ENCODE results near the gene PDIA6.
A peak's percentile ranks its signal among the peaks of the same experiment; 100 is the strongest.
"Not testable (repeated sequence)": the region's sequence is repeated elsewhere in the genome, so short reads cannot be mapped to it uniquely, and the experiment has no call there.

Gene PDIA6

GRCh38 chr2:10833021-10833420, 20.4 kb upstream of the PDIA6 start:
- no peak for DNase-seq (ENCODE audit: low spot score)

- peak; percentile 91 for DNase-seq (ENCODE audit: low spot score)
Measured at GRCh38 chr2:10832203-10832936, 19.8 kb upstream of the PDIA6 start.

DNA sequence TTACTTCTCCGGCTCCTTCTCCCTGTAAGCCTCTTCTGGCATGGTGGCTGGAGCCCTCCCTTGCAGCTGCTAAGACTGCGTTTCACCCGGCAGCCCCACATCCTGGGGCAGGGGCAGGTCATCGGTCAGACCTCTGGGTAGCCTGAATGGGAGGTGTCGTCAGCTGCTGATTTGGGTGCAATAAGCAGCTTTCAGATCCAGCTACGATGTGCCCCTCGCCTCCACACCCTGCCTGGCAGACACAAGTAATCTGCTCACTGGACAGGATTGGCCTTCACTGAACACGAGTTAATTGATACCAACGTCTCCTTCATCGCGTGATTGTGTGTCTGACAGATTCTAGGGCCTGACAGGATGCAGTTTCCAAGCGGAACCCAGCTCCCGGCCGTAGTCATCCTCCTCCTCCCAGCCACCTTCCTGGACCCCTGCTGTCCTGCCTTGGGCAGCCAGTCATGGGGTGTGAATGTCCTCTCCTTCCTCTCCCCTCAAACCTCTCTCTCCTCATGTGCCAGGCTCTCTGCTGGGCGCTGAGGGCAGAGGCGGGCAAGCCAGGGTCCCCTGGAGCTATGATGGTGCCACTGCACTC, 18.9 kb upstream of the PDIA6 start:
- no peak for DNase-seq (ENCODE audit: low spot score)

- DNase-seq (ENCODE audit: low spot score) = no peak
Measured at GRCh38 chr2:10830641-10831399, 18.2 kb upstream of the PDIA6 start.

DNA sequence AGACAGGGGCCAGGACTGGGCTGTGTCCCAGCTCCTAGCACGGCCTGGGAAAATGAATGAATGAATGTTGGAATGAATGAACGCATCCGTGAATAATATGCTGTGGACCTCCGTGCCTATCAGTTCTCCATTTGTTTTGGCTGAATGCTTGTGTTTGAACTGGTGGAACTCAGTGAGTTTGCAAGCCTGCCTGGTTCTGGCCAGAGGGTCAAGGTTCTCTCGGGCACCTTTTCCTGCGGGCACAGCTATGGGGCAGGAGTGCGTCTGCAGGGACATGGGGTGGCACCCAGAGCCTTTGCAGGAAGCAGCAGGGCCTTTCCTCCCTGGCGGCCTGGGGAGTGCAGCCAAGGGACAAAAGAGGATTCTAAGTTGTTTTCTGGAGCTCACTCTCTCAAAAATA, 17.6 kb upstream of the PDIA6 start:
- DNase-seq (ENCODE audit: low spot score) = no peak

DNA sequence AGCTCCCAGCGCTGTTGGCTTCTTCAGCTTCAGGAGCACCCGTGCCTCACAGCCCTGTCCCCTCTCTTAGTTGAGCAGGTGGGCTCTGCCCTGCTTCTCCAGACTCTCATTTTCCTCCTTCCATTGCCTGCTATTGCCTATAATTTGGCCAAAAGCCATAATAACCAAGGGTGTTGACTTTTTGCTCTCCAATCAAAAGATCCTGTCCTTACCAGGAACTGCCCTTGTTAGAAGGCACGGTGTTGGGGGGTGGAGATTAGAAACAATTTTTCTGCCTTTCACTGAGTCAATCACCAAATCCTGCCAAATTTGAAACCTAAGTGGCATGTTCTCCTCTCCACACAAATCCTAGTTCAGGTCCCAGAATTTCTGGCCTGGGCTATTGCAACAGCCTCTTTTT, 16.7 kb upstream of the PDIA6 start:
- DNase-seq (ENCODE audit: low spot score) = no peak

- no peak for DNase-seq (ENCODE audit: low spot score)
Measured at GRCh38 chr2:10828346-10828745, 15.8 kb upstream of the PDIA6 start.

DNA sequence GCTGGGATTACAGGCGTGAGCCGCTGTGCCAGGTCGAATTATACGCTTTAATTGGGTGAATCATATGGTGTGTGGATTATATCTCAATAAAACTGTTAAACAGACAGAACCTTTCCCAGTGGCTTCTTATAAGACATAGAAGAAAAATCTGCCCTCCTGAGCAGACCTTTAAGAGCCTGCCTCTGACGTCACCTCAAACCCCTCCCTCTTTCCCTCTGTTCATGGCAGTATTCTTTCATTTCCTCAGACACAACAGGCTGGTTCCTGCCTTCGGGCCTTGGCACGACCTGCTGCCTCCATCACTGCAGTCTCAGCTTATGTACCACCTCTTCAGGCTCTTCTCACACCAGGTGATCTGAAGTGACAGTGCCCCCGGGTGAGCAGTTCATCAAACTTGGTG, 14.0 kb upstream of the PDIA6 start:
- DNase-seq (ENCODE audit: low spot score) = no peak

GRCh38 chr2:10826026-10826425, 13.4 kb upstream of the PDIA6 start:
- DNase-seq (ENCODE audit: low spot score) = no peak

DNA sequence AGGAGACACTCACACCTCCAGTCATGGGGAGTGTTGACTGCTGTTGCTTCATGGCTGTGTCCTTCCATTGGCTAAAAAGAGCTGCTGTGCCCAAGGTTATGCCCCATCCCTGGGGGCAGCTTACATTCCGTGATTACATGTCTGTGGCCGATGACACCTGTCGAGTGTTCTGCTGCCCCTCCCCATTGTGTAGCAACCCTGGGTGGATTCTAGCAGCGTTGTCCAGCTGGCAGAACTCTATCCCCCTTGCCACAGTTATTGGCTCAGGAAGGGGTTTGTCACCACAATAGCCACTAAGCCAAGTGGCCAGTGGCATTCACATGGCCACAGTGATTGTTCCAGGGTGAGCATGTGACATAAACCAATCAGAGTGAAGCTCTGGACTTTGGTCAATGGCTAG, 11.6 kb upstream of the PDIA6 start:
- no peak for DNase-seq (ENCODE audit: low spot score)

DNA sequence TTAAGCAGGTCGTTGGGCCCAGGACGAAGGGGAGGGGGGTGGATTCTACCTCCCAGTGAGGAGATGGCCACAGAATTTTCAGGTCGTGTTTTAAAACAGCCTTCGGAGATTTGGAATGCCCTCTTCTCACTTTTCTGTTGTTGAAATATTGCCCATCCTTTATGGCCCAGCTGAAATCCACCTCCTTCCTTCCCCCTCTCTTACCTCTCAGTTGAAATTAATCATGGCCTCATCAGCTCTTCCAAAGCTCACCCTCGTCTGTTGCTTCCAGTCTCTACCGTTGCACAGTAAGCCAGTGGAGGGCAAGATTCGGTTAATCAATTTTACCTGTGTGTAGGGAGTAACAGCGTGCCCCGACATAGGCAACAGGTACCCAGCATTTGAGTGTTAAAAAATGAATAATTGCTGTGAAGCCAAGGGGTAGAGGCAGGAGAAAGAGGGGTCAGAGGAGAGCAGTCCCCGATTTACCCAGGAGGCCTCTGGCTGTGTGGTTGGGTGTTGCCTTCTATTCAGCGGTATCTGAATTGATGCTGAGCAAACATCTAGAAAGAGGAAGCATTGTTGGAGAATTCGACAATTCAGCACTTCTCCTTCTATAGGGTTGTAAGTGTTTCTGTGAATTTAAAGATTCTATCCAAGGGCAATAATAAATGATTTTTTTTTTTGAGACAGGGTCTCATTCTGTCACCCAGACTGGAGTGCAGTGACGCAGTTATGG, 8.6 kb upstream of the PDIA6 start:
- no peak for DNase-seq (ENCODE audit: low spot score)

DNA sequence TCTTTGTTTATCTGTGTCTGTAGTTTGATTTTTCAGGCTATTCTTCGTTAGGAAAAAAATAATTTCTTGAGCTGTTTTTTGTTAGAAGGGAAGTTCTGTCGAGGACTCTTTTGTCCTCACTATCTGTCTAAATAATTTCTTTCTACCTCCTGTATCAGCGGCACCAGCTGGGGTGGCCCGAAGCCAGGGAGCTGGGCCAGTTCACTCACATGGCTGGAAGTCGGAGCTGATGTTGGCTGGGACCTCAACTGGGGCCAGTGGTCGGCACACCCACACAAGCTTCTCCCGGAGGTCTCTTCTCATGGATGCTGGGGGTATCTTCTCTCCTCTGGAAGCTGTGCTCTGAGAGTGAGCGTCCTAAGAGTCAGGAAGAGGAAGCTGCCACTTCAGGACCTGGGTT, 8.0 kb upstream of the PDIA6 start:
- DNase-seq (ENCODE audit: low spot score) = no peak

- DNase-seq (ENCODE audit: low spot score) = no peak
Measured at GRCh38 chr2:10819714-10820314, 7.2 kb upstream of the PDIA6 start.

DNA sequence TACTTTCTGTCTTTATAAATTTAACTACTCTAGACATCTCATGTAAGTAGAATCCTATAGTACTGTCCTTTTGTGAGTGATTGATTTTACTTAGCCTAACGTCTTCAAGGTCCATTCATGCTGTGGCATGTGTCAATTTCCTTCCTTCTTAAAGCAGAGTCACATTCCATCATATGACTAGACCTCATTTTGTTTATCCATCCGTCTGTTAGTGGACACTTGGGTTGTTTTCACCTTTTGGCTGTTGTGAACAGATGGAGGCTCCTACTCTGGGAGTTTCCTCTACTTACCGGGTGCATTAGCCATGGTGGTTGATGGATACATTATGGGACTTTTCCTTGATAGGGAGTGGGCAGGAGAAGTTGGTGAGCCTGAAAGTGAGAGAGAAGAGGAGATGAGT, 6.4 kb upstream of the PDIA6 start:
- no peak for DNase-seq (ENCODE audit: low spot score)

GRCh38 chr2:10818305-10818704, 5.7 kb upstream of the PDIA6 start:
- not testable (repeated sequence) for DNase-seq (ENCODE audit: low spot score)

- DNase-seq (ENCODE audit: low spot score) = peak; percentile 41
Measured at GRCh38 chr2:10817413-10817812, 4.8 kb upstream of the PDIA6 start.

DNA sequence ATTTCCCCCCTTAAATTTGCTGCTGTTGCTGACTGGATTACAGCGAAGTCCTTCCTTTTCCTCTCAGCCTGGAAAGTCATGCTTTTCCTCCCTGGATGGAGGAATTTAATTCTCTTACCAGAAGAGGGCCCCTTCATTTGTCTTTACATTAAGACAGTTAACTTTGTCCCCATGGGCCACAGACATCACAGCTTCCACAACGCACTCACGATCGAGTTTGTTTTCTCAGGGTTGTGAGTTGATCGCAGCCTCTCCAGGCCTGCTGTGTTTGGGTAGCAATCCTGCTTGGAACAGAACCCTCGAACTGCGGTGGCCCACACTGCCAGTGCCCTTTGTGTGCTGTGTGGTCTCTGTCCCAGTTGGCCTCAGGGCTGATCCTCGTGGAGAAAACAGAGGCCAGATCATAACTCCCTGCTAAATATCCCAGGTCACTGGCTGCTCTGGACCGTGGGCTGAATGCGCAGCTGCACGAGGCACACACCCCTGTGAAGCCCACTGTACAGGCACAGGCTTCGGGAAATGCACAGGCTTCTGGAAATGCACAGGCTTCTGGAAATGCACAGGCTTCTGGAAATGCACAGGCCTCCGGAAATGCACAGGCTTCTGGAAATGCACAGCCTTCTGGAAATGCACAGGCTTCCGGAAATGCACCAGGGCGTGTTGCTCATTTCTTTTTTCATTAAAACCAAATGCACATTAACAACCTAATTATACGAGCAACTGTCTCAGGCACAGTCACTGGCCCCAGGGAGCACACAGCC, 2.2 kb upstream of the PDIA6 start:
- no peak for DNase-seq (ENCODE audit: low spot score)

DNA sequence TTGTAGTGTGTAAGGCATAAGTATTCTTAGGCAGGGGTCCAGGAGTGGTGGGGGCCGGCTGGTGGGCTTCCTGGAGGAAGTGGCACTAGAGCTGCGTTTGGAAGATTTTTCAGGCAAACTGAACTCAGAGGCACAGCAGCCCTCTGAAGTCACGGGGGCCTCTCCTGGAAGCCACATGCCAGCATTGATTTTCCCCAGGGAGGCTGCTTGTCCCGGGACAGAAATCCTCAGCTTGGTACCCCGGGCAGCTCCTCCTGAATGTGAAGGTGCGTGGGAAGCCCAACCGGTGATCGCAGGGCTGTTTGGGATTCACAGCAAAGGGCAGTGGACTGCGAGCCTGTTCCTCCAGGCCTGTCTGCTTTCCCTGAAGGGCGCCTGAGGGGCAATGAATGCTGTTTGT, 1.6 kb upstream of the PDIA6 start:
- no peak for DNase-seq (ENCODE audit: low spot score)

GRCh38 chr2:10813163-10814138, 866 bp upstream of the PDIA6 start:
- DNase-seq (ENCODE audit: low spot score) = not testable (repeated sequence)

GRCh38 chr2:10811517-10811916, 1.1 kb downstream of the PDIA6 start:
- no peak for DNase-seq (ENCODE audit: low spot score)
